GM19328 (cell line): ENCODE measurements around the gene MAPKAPK2.

Source experiments
- ATAC-seq: cut with Tn5 transposase; IDR thresholded peaks from one replicate; pipeline ENCODE4 v1.9.1; 2021; ENCODE audit warnings: mild to moderate bottlenecking, moderate library complexity; ENCODE audit not compliant: unreplicated experiment

Gene MAPKAPK2

GRCh38 chr1:206717674-206717989 lies 32.9 kb downstream of the MAPKAPK2 start:
- no peak for ATAC-seq

DNA sequence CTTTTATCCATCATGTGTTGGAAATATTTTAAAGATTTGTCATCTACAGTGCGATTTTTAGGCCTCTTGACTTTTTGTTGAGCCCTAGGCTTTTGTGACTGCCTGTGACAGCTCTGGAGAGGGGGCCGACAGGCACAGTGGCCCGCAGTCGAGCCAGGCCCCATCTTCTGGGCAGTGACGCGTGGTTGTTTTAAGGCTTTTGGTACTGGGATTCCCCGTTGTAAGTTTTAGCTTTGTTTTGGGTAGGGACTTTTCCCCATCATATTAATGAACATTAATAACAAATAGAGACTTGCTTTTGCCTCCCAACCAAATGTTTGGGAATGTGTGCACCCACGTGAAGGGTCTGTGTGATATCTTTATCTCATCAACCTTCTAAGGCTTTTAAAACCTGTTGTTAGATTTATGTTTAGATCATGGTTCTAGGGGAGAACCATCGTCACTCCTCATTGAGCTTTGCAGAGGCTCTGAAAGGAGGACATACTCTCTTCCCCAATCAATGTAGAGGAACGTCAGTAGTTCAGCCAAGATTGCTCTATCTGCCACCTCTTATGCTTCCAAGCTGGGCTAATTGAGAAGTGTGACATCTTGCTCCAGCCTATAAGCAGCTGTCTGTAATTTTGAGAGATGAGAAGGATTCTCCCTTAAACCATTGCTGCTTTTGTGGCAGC lies 34.6 kb downstream of the MAPKAPK2 start:
- ATAC-seq: no peak

DNA sequence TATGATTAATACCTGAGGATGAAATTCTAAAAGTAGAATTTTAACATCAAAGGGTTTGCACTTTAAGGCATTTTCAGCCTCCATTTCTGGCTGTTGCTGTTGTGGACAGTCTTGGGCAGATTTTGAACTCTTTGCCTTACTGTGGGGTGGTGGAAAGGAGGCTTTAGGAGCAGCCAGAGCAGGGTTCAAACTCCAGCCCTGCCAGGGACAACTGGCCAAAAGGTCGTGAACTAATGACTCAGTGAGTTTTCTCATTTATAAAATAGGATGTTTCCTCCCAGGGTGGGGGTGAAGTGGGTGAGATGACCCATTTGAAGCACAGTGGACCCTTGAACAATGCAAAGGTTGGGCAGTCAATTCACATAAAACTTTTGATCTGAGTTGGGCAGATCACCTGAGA lies 36.7 kb downstream of the MAPKAPK2 start:
- no peak for ATAC-seq

DNA sequence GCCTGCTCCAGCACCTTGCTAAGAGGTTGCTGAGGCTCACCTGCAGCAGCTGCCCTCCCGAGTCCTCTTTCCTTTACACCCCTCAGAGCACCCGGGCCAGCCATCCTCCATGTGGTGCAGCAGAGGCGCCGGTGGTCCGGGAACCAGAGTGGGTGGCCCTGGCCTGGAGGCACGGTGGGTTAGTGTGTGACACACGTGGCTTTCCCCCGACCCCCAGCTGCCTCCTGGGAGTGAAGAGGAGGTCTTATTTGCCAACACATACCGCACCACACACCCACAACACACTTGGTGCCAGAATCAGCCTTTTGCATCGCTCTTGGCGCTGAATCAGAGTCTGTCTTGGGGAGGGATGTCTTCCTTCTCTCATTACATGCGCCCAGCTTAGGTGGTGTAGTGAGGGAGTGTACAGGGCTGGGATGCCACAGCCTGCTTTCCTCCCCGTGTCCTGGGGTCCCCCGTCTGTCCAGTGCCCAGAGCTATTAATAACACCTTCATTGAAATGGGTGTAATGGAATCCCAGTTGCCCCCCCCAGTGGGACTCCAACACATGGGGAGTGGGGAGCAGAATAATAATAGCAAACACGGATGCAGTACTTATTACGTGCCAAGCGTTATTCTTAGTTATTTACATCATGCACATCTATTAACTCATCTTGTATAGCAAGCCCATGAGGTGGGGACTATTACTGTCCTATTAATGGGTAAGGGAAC lies 38.2 kb downstream of the MAPKAPK2 start:
- ATAC-seq: no peak

- ATAC-seq: no peak
These were observed 38.7 kb downstream of the MAPKAPK2 start for GRCh38 chr1:206723462-206723804.

- no peak for ATAC-seq
These were observed 39.2 kb downstream of the MAPKAPK2 start for GRCh38 chr1:206723805-206724472.

DNA sequence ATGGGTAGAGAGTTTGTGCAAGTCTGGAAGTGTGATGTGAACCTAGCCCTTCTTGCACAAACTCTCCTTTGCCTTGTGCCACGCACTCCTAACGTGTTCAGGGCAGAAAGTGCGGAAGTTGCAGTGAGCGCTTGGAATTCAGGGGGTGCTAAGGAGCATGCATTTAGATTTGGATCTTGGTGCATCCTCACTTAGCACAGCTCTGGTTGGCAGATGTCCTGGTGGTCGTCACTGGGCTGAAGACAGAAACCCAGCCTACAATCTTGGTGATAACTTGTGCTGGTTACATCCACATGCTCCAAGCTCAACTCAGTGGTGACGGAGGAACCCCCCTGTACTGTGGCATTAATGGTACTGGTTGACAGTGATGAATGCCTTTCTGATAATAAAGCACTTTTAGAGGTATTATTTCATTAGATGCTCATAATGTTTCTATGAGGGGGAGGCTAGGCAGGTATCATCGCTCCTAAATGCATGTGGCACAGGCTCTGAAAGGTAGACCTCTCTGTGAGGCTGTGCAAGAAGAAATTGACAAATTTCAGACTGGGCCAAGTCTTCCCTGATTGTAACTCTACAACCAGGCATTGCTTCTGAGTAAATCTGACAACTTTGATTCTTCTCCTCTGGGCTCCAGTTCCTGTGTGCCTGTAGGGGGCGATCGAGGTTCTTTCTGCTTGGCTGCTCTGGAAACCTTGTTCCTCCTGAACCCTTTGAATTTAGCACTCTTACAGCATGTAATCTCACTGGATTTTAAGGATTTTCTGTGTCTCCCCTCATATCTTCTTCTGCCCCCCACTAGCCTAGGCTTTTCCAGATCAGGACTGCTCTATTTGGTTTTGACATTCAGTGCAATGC lies 40.6 kb downstream of the MAPKAPK2 start:
- no peak for ATAC-seq

GRCh38 chr1:206727981-206728696 lies 43.4 kb downstream of the MAPKAPK2 start:
- no peak for ATAC-seq

GRCh38 chr1:206728697-206728987 lies 43.9 kb downstream of the MAPKAPK2 start:
- ATAC-seq: no peak

GRCh38 chr1:206729050-206729449 lies 44.3 kb downstream of the MAPKAPK2 start:
- ATAC-seq: no peak

DNA sequence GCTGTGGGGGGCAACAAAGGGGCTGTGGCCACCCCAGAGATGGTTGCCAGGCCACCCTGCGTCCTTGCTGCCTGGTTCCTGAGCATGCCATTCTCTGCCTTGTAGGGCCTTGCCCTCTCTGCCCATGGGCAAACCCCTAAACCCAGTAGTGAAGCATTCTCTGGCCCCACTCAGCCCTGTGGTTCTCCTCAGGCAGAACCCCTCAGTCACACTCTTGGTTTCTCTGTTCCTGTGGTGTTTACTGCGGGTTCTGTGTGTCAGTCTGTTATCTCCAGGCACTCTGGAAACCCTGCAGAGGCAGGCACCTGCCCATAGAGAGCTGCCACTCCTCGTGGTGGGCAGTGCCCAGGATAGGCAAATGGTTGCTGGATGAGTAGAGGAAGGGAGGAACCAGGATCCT lies 44.8 kb downstream of the MAPKAPK2 start:
- no peak for ATAC-seq

DNA sequence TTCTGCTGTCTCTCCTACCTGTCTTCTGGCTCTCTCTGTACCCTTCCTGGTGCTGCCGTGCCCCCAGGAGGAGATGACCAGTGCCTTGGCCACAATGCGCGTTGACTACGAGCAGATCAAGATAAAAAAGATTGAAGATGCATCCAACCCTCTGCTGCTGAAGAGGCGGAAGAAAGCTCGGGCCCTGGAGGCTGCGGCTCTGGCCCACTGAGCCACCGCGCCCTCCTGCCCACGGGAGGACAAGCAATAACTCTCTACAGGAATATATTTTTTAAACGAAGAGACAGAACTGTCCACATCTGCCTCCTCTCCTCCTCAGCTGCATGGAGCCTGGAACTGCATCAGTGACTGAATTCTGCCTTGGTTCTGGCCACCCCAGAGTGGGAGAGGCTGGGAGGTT lies 47.8 kb downstream of the MAPKAPK2 start:
- ATAC-seq: no peak

- ATAC-seq: no peak
These were observed 48.3 kb downstream of the MAPKAPK2 start for GRCh38 chr1:206732992-206733391.

- no peak for ATAC-seq
These were observed 49.9 kb downstream of the MAPKAPK2 start for GRCh38 chr1:206734499-206735142.

DNA sequence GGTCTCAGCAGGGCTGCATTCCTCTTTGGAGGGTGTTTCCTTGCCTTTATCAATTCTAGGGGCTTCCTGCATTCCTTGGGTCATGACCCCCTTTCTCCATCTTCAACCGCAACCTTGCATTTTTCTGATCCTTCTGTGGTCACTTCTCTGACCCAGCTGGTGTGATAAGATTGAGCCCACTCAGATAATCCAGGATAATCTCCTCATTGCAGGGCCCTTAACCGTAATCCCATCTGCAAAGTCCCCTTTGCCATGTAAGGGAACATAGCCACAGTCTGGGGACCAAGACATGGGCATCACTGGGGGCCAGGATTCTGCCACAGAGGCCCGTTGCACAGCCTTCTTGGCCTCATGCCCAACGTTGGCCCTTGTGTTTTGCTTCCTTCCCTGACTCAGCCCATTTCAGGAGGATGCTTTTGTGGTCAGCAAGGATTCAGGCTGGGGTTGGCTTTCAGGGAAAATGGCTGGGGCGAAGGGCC lies 50.9 kb downstream of the MAPKAPK2 start:
- ATAC-seq: no peak

DNA sequence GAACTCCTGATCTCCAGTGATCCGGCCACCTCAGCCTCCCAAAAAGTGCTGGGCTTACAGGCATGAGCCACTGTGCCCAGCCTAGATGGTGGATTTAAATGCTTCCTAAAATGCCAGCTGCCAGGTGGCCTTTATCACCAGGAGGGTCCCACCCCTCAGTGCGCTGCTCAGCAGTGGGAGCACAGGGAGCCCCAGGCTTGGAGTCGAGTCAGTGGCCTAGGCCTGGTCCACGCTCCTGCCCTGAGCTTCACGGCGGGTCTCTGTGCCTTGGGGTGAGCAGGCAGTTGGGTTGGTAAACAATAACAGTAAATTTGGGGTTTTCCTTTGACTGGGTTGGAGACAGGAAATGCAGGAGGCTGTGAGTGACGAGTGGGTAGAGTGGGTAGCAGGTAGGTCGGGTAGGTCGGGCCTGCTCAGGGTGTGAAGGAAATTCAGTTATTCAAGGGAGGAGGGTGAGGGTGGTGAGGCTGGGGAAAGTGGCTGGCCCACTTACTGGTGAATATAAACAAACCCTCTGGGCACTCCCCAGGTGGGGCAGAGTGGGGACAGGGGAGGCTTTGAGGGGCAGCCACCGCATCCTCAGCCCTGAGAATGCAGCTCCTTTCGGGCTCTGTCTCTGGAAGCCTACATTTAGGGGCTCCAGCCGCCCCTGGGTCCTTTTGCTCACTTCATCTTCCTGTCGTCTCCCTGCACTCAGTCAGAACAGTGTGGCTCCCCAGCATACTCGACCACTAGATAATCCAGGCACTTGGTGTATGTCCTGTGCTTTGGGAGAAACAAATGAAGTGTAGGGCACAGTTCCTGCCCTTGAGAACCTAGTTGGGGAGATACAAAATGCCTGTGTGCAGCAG lies 52.4 kb downstream of the MAPKAPK2 start:
- no peak for ATAC-seq

- ATAC-seq: no peak
These were observed 53.1 kb downstream of the MAPKAPK2 start for GRCh38 chr1:206737729-206738201.

DNA sequence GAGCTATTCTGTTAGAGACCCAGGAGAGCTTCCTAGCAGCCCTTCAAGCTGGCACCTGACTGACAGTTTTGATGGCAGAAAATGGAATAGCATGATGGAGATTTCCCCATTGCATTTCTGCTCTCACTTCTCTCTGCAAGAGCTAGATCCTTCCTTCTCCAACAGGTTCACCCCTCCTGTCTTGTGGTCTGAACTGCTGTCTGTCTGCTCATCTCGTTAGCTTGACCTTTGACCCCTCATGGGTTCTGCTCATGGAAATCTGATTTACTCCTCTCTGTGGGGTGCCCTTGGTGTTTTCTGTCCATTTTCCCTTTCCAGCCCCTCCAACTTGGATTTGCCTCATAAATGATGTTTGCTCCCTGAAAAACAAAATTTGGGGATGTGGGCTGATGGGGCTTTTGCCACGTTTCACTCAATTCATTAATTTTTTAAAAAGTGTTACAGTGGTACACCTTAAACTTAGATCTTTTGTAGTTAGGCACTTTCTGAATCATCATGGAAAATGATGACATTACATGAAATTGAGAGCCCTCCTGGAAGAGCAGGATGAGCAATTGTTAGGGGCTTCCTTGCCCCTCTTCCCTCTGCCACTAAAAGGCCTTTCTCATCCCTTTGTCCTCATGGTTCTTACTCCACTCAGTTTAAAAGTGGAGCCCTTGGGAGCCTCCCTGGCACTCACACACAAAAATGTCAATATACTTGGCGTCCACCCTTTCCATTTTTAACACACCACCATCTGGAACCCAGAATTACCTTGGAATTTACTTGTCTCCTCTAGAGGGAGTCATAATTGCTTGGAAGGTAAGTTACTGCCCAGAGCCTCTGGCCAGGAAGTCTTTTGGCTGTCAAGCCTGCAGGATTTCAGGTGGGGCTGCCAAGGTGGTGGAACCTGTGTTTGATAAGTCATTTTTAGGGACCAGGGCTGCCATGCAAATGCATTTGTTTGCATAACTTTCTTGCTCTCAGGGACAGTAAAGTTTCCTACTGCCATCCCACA lies 54.0 kb downstream of the MAPKAPK2 start:
- ATAC-seq: no peak
